ENCODE data around the gene ZEB1. TPM values are rescaled to one million over a fixed set of nuclear protein-coding genes. Genes with fewer than 3 reads are reported as not detected.

ZEB1 gene

DNA sequence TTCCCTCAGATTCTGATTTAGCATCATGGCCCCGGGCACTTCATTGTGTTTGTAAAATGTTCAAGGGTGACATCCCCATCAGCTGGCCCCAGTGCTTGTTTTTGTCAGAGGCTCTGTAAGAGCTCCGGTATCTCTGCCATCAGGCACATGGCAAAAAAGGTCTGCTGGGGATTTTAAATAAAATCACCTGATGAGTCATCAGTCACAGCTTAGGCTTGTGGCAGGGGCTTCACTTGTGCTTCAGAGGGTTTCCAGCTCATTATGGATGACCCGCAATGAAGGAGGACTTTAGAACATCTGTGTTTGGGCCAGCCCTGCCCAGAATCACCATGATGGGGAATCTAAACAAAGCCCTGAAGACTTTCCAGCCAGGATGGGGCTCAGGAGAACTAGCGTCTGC is 259.9 kb downstream of the ZEB1 start:
- Histone ChIP-seq H3K18ac (ENCODE audit: low read length) (no peak overlapping the region), H2BK5ac (ENCODE audit: low read length) (no peak overlapping the region), H2BK12ac (ENCODE audit: low read length) (no peak overlapping the region), H3K27me3 (ENCODE audit: control insufficient read depth in 3 of 3, insufficient read depth in 3 of 3, low read depth in 1 of 3, low read length in 3 of 3) (no peaks in the 10 kb centered on the region), H3K9me3 (replicated peaks in 1 of 2; ENCODE audit: control insufficient read depth in 2 of 2, insufficient read depth in 1 of 2, low read depth in 1 of 2, low read length in 2 of 2) (peaks cover 0 to 5% of the 10 kb centered on the region in 2 donors), H3K27ac (replicated peaks; ENCODE audit: low read length) (no peak overlapping the region), H3K79me1 (ENCODE audit: low read depth, low read length) (no peaks in the 10 kb centered on the region), H3K4me3 (ENCODE audit: low read length in 2 of 2) (no peak overlapping the region), H3K9ac (ENCODE audit: low read depth, low read length, poor library complexity) (no peak overlapping the region), H3K23ac (ENCODE audit: low read depth, low read length, poor library complexity) (no peak overlapping the region), H4K8ac (ENCODE audit: low read depth, low read length) (no peak overlapping the region), H3K36me3 (replicated peaks in 1 of 2; ENCODE audit: control insufficient read depth in 2 of 2, insufficient read depth in 2 of 2, low read length in 2 of 2) (no peaks in the 10 kb centered on the region), H3K4ac (ENCODE audit: low read length) (no peak overlapping the region), H4K91ac (ENCODE audit: low read depth, low read length, poor library complexity) (no peak overlapping the region), H2BK15ac (ENCODE audit: low read length) (no peak overlapping the region), H3K4me1 (ENCODE audit: control insufficient read depth in 2 of 2, insufficient read depth in 1 of 2, low read depth in 1 of 2, low read length in 2 of 2) (peaks cover 0 to 7% of the 10 kb centered on the region in 2 donors), H2AK5ac (ENCODE audit: low read depth, low read length) (no peak overlapping the region), H2BK120ac (ENCODE audit: low read depth, low read length) (no peak overlapping the region), H2AFZ (ENCODE audit: low read length) (no peak overlapping the region), H3K4me2 (ENCODE audit: insufficient read depth, low read length, poor library complexity, severe bottlenecking) (no peak overlapping the region), H3K14ac (ENCODE audit: low read length) (no peak overlapping the region)
- WGBS, 2 donors (ENCODE audit: extremely low coverage in 2 of 2, insufficient read length in 2 of 2, insufficient replicate concordance in 1 of 2) = no CpG with 5 or more reads among the region's 4 CpGs
- no peak for DNase-seq (ENCODE audit: low spot score)

Small RNA genes within 50 kb of the gene (small RNA-seq; reads per million reads assigned to genes)
- gene SPTLC1P1 (ENCODE audit: insufficient read depth) = not detected
